ENCODE measurements around the gene ATF7. TPM values are rescaled to one million over a fixed set of nuclear protein-coding genes. Genes with fewer than 3 reads are reported as not detected.

The ATF7 gene
- polyA plus RNA-seq, 1 of the 3 experiments (the other 2 are of a cell fraction): 12.8 TPM

DNA sequence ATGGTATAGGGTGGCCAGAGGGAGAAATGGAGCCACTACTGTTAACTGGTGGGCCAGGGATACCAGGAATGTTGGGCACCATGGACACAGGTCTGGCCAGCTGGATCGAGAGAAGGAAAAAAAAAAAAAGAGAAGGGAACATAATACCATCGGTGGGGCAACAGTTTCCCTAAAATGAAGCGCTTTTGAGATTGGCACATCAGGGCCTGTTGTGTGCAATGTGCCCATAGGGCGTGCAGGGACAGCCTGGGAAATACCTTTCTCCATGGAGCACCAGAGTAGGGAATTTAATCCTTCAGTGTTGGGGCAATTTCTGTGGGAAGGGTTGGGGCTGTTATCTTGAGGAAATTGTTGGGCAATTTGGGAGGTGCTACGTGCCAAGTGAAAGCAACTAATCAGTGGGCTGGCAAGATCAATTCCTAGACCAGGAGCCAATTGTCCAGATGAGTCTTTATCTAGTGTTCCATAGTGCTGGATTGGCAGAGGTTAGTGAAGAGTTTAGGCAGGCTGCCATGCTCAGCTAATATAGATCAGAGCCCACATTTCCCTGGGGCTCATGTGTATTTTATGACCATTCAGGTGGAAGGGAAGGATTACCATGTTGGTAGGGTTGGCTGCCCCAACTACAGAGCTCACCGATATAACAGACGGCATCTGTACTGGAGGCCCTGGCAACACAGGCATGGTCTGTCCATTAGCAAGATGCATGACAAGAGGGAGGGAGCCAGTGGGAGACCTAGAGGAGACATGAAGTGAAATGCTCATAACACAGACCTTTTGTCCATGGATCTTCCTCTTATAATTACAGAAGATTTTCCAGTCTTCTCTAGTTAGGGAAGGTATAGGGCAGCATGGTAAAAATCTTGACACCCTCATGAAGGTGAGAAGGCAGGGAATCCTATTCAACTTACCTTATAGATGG is 93.4 kb downstream of the ATF7 start:
- peaks cover 3% of the 10 kb centered on the region for H3F3A ChIP-seq (replicated peaks; ENCODE audit: insufficient read depth)
- no peaks in the 10 kb centered on the region for H4K20me1 ChIP-seq (ENCODE audit: insufficient read depth)
- H2AFZ ChIP-seq (ENCODE audit: low read depth): no peak overlapping the region
- no peaks in the 10 kb centered on the region; the same call in 1 of the 2 replicates for H3K79me2 ChIP-seq (ENCODE audit: insufficient read depth)
- no peak overlapping the region for H3K4me3 ChIP-seq (ENCODE audit: low read depth in 2 of 2, low read length in 1 of 2)
- TF ChIP-seq POLR2AphosphoS5 (IDR thresholded peaks at IDR 0.05; ENCODE audit: low read depth, low read length) (no peak), GATA2 (CRISPR knock-in tag; IDR thresholded peaks at IDR 0.05) (no peak), MEF2A (IDR thresholded peaks at IDR 0.05; ENCODE audit: borderline replicate concordance, low read depth) (no peak), RAD21 (IDR thresholded peaks at IDR 0.05; ENCODE audit: low read length) (no peak), FOSL2 (IDR thresholded peaks at IDR 0.05; ENCODE audit: borderline replicate concordance, low read depth) (no peak), GABPA (IDR thresholded peaks at IDR 0.05; ENCODE audit: low read depth) (no peak), RFX5 (IDR thresholded peaks at IDR 0.05; ENCODE audit: low read length) (no peak), RCOR1 (IDR thresholded peaks at IDR 0.05; ENCODE audit: low read length) (no peak), JUND (IDR thresholded peaks at IDR 0.05) (no peak), FOXJ3 (CRISPR knock-in tag; IDR thresholded peaks at IDR 0.05) (no peak), EZH2phosphoT487 (IDR thresholded peaks at IDR 0.05; ENCODE audit: borderline replicate concordance, low read depth) (no peak), TAF1 (IDR thresholded peaks at IDR 0.05; ENCODE audit: borderline replicate concordance, low read depth, low read length) (no peak)
- TF ChIP-seq, protein P1, sequence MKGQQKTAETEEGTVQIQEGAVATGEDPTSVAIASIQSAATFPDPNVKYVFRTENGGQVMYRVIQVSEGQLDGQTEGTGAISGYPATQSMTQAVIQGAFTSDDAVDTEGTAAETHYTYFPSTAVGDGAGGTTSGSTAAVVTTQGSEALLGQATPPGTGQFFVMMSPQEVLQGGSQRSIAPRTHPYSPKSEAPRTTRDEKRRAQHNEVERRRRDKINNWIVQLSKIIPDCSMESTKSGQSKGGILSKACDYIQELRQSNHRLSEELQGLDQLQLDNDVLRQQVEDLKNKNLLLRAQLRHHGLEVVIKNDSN (IDR thresholded peaks at IDR 0.05; ENCODE audit: borderline replicate concordance, low read depth): no peak
- TF ChIP-seq, protein P2, sequence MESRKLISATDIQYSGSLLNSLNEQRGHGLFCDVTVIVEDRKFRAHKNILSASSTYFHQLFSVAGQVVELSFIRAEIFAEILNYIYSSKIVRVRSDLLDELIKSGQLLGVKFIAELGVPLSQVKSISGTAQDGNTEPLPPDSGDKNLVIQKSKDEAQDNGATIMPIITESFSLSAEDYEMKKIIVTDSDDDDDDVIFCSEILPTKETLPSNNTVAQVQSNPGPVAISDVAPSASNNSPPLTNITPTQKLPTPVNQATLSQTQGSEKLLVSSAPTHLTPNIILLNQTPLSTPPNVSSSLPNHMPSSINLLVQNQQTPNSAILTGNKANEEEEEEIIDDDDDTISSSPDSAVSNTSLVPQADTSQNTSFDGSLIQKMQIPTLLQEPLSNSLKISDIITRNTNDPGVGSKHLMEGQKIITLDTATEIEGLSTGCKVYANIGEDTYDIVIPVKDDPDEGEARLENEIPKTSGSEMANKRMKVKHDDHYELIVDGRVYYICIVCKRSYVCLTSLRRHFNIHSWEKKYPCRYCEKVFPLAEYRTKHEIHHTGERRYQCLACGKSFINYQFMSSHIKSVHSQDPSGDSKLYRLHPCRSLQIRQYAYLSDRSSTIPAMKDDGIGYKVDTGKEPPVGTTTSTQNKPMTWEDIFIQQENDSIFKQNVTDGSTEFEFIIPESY (IDR thresholded peaks at IDR 0.05; ENCODE audit: borderline replicate concordance, low read depth): no peak
- TF ChIP-seq, protein P3, sequence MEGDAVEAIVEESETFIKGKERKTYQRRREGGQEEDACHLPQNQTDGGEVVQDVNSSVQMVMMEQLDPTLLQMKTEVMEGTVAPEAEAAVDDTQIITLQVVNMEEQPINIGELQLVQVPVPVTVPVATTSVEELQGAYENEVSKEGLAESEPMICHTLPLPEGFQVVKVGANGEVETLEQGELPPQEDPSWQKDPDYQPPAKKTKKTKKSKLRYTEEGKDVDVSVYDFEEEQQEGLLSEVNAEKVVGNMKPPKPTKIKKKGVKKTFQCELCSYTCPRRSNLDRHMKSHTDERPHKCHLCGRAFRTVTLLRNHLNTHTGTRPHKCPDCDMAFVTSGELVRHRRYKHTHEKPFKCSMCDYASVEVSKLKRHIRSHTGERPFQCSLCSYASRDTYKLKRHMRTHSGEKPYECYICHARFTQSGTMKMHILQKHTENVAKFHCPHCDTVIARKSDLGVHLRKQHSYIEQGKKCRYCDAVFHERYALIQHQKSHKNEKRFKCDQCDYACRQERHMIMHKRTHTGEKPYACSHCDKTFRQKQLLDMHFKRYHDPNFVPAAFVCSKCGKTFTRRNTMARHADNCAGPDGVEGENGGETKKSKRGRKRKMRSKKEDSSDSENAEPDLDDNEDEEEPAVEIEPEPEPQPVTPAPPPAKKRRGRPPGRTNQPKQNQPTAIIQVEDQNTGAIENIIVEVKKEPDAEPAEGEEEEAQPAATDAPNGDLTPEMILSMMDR (IDR thresholded peaks at IDR 0.05): no peak
- TF ChIP-seq, protein P4, sequence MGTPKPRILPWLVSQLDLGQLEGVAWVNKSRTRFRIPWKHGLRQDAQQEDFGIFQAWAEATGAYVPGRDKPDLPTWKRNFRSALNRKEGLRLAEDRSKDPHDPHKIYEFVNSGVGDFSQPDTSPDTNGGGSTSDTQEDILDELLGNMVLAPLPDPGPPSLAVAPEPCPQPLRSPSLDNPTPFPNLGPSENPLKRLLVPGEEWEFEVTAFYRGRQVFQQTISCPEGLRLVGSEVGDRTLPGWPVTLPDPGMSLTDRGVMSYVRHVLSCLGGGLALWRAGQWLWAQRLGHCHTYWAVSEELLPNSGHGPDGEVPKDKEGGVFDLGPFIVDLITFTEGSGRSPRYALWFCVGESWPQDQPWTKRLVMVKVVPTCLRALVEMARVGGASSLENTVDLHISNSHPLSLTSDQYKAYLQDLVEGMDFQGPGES (IDR thresholded peaks at IDR 0.05; ENCODE audit: low read depth, low read length): no peak
- H3K9ac ChIP-seq: no peak overlapping the region
- H3K9me2 ChIP-seq: no peaks in the 10 kb centered on the region
- 96% methylated on average over 7 of the region's 7 CpGs for WGBS (ENCODE audit: low lambda C conversion rate)
- H3K4me1 ChIP-seq (ENCODE audit: control insufficient read depth in 1 of 2, insufficient read depth in 2 of 2, low read depth in 1 of 2, low read length in 1 of 2): no peaks in the 10 kb centered on the region
- no peak overlapping the region for H3K27ac ChIP-seq (ENCODE audit: low read depth in 2 of 2, low read length in 1 of 2)
- ChIA-PET CTCF (interaction anchor here (0.7 to 2.8 kb wide), 8 partner anchors 11 to 214 kb away, joined by 3 to 21 read pairs (median 5); partner anchors contain the start of gene ATP5MC2), POLR2A (no interaction called here)
- DNase-seq: no peak
- H3K9me3 ChIP-seq: no peaks in the 10 kb centered on the region
- peaks cover 41 to 63% of the 10 kb centered on the region in 2 experiments for H3K36me3 ChIP-seq (replicated peaks in 1 of 2; ENCODE audit: control insufficient read depth in 1 of 2, insufficient read depth in 2 of 2, low read length in 1 of 2)
- no peak overlapping the region for H3K4me2 ChIP-seq
- H3K27me3 ChIP-seq (ENCODE audit: insufficient read depth): no peaks in the 10 kb centered on the region

Measured in SK-N-SH (cell line).